Measurements from ENCODE around the gene ZBTB44. TPM values are rescaled to one million over a fixed set of nuclear protein-coding genes. Genes with fewer than 3 reads are reported as not detected.

The ZBTB44 gene
- total RNA-seq, 1 experiment from 2014 or later, result 32.5 TPM

DNA sequence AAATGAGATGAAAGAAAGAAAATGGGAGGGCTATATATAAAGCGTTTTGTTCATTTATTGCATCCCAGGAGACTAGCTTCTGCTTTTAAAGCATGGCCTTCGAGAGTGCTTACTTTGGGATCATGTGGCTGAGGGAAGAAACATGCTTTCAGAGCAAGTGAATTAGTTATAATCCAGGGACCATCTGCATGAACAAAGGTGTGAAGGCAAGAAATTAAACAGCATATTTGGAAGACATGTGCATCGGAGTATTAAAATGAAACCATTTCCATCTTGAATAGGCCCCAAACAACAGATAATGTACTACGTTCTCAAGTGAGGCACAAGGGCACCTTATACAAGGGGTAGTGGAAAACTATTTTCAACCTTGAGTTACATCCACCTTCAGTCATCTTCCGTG lies 51.4 kb downstream of the ZBTB44 start:
- 0 out of 4 replicates have a peak, but pooled peaks cover 0 to 3% of the 10 kb centered on the region in 2 experiments for H3K36me3 ChIP-seq (ENCODE audit: control insufficient read depth in 1 of 2, insufficient read depth in 2 of 2, low read length in 2 of 2)
- no peak for TF ChIP-seq ELF1 (IDR thresholded peaks at IDR 0.05; ENCODE audit: borderline replicate concordance, low read depth)
- TF ChIP-seq CEBPB (IDR thresholded peaks at IDR 0.05; ENCODE audit: low read depth), result no peak
- TF ChIP-seq, protein P1, sequence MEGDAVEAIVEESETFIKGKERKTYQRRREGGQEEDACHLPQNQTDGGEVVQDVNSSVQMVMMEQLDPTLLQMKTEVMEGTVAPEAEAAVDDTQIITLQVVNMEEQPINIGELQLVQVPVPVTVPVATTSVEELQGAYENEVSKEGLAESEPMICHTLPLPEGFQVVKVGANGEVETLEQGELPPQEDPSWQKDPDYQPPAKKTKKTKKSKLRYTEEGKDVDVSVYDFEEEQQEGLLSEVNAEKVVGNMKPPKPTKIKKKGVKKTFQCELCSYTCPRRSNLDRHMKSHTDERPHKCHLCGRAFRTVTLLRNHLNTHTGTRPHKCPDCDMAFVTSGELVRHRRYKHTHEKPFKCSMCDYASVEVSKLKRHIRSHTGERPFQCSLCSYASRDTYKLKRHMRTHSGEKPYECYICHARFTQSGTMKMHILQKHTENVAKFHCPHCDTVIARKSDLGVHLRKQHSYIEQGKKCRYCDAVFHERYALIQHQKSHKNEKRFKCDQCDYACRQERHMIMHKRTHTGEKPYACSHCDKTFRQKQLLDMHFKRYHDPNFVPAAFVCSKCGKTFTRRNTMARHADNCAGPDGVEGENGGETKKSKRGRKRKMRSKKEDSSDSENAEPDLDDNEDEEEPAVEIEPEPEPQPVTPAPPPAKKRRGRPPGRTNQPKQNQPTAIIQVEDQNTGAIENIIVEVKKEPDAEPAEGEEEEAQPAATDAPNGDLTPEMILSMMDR (IDR thresholded peaks at IDR 0.05 in 2 of 3, conservative IDR thresholded peaks at IDR 0.05 in 1 of 3; ENCODE audit: borderline replicate concordance in 1 of 3, insufficient read depth in 1 of 3, low read depth in 2 of 3, low read length in 2 of 3), result no peak
- no peak for TF ChIP-seq EGR1 (IDR thresholded peaks at IDR 0.05; ENCODE audit: low read depth)
- TF ChIP-seq SRF (IDR thresholded peaks at IDR 0.05; ENCODE audit: low read depth), result no peak
- no peak for TF ChIP-seq SIN3A (IDR thresholded peaks at IDR 0.05; ENCODE audit: low read depth)
- TF ChIP-seq POLR2A (IDR thresholded peaks at IDR 0.05; ENCODE audit: borderline replicate concordance, extremely low read depth, insufficient read depth, insufficient read length), result no peak
- no peak for TF ChIP-seq ZFX (IDR thresholded peaks at IDR 0.05)
- TF ChIP-seq CBX3 (IDR thresholded peaks at IDR 0.05; ENCODE audit: low read depth), result no peak
- TF ChIP-seq YY1 (IDR thresholded peaks at IDR 0.05; ENCODE audit: extremely low read depth, insufficient replicate concordance, low read depth, low read length), result no peak
- TF ChIP-seq RAD21 (IDR thresholded peaks at IDR 0.05; ENCODE audit: low read depth), result no peak
- no peak for TF ChIP-seq EZH2 (IDR thresholded peaks at IDR 0.05)
- no peak for TF ChIP-seq POLR2AphosphoS5 (IDR thresholded peaks at IDR 0.05; ENCODE audit: low read depth, low read length)
- no peaks in the 10 kb centered on the region for H3K27me3 ChIP-seq (ENCODE audit: insufficient read depth, low read length)
- no peak overlapping the region for H2AFZ ChIP-seq (ENCODE audit: low read depth, low read length, poor library complexity, severe bottlenecking)
- H3K27ac ChIP-seq (ENCODE audit: low read depth, low read length), result no peak overlapping the region
- ATAC-seq (no peak), DNase-seq (ENCODE audit: low read depth, low spot score) (no peak)
- H3K79me2 ChIP-seq (ENCODE audit: insufficient read depth, low read length), result no peaks in the 10 kb centered on the region
- CTCF ChIA-PET, result no interaction called here
- H3K9me3 ChIP-seq (ENCODE audit: control insufficient read depth in 1 of 2, insufficient read depth in 1 of 2, low read depth in 1 of 2, low read length in 2 of 2), result no peaks in the 10 kb centered on the region
- no peak overlapping the region for H3K4me3 ChIP-seq (replicated peaks in 1 of 2; ENCODE audit: low read depth in 1 of 2, low read length in 2 of 2)
- RAD21 ChIA-PET (ENCODE audit: low non-redundant PET in 1 of 2, low total read pairs in 2 of 2, uncharacterized antibody in 2 of 2, unreplicated experiment in 2 of 2), result no interaction called here
- POLR2A ChIA-PET, result no interaction called here
- no peaks in the 10 kb centered on the region for H3K4me1 ChIP-seq (ENCODE audit: control insufficient read depth in 1 of 2, insufficient read depth in 2 of 2, low read length in 2 of 2)
- H3K9me2 ChIP-seq (ENCODE audit: insufficient read depth), result no peaks in the 10 kb centered on the region
- no peak overlapping the region for H3K9ac ChIP-seq (ENCODE audit: low read length)
- intact Hi-C loops (cut with micrococcal nuclease), result no loop called here
- H4K20me1 ChIP-seq (ENCODE audit: insufficient read depth), result no peaks in the 10 kb centered on the region
- H3K4me2 ChIP-seq (ENCODE audit: low read length), result no peak overlapping the region
- no TSS peak for BruUV-seq (replicated peaks)
